Activated CD4-positive, alpha-beta memory T cell treated with anti-CD3 and anti-CD28 coated beads for 36 hours (primary cell): ENCODE data around the gene ADGRG1. TPM values are rescaled to one million over a fixed set of nuclear protein-coding genes. Genes with fewer than 3 reads are reported as not detected.

Experiments used
- CTCF ChIA-PET: fragments of 350-600 bp; sonication (Branson Sonifier 250); formaldehyde crosslinking; loops from one replicate; lab custom pipeline; 2021; ENCODE audit warnings: antibody characterized with exemption, inconsistent platforms; lab: Charles Lee
- POLR2A ChIA-PET: fragments of 350-600 bp; sonication (Branson Sonifier 250); formaldehyde crosslinking; loops from one replicate; lab custom pipeline; 2021; ENCODE audit warnings: antibody characterized with exemption; lab: Charles Lee
- DNase-seq: peaks from one replicate; pipeline ENCODE4 v3.0.0-alpha.2; 2020
- H3K27ac Mint-ChIP-seq: one replicate; pipeline ENCODE4 v1.8.0; 2021; ENCODE audit warnings: mixed read lengths
- H3K27me3 Mint-ChIP-seq: one replicate; pipeline ENCODE4 v1.8.0; 2021; ENCODE audit warnings: mixed read lengths
- H3K36me3 Mint-ChIP-seq: one replicate; pipeline ENCODE4 v1.8.0; 2021; ENCODE audit warnings: mixed read lengths
- H3K4me1 Mint-ChIP-seq: one replicate; pipeline ENCODE4 v1.8.0; 2021; ENCODE audit warnings: low read depth, mixed read lengths
- H3K4me3 Mint-ChIP-seq: one replicate; pipeline ENCODE4 v1.8.0; 2021; ENCODE audit warnings: mild to moderate bottlenecking, mixed read lengths
- H3K9me3 Mint-ChIP-seq: one replicate; pipeline ENCODE4 v1.8.0; 2021; ENCODE audit warnings: mixed read lengths
- intact Hi-C: fragments of 100-400 bp; cut with micrococcal nuclease; formaldehyde crosslinking; loops from one replicate; pipeline ENCODE4 v1.15.1; 2023
- total RNA-seq, 2 experiments: library from RNA; stranded (reverse); gene quantifications; one replicate each; pipeline ENCODE4 v1.2.3, GENCODE V29; 2021

Gene ADGRG1
- total RNA-seq, 2 experiments from 2014 or later: 4.7 to 6.0 TPM

- ChIA-PET POLR2A (no interaction called here), CTCF (interaction anchor here (1.2 to 6.3 kb wide), 4 partner anchors 10 to 46 kb away, joined by 3 to 45 read pairs (median 10); partner anchors contain the start of gene ADGRG1)
- Mint-ChIP-seq H3K4me1 (no peaks in the 10 kb centered on the region), H3K9me3 (no peaks in the 10 kb centered on the region), H3K27me3 (peaks cover 18% of the 10 kb centered on the region), H3K27ac (no peak overlapping the region), H3K4me3 (no peak overlapping the region), H3K36me3 (no peaks in the 10 kb centered on the region)
- intact Hi-C loops: no loop called here
- no peak for DNase-seq
Observed at GRCh38 chr16:57637965-57638364, 9.5 kb downstream of the ADGRG1 start.

GRCh38 chr16:57638381-57638780 lies 10.0 kb downstream of the ADGRG1 start:
- Mint-ChIP-seq H3K9me3 (no peaks in the 10 kb centered on the region), H3K27ac (no peak overlapping the region), H3K36me3 (no peaks in the 10 kb centered on the region), H3K27me3 (peaks cover 18% of the 10 kb centered on the region), H3K4me3 (no peak overlapping the region), H3K4me1 (no peaks in the 10 kb centered on the region)
- DNase-seq: no peak
- POLR2A ChIA-PET: no interaction called here
- CTCF ChIA-PET: interaction anchor here (1.2 to 6.3 kb wide), 4 partner anchors 10 to 47 kb away, joined by 3 to 45 read pairs (median 10); partner anchors contain the start of gene ADGRG1
- intact Hi-C loops: no loop called here

DNA sequence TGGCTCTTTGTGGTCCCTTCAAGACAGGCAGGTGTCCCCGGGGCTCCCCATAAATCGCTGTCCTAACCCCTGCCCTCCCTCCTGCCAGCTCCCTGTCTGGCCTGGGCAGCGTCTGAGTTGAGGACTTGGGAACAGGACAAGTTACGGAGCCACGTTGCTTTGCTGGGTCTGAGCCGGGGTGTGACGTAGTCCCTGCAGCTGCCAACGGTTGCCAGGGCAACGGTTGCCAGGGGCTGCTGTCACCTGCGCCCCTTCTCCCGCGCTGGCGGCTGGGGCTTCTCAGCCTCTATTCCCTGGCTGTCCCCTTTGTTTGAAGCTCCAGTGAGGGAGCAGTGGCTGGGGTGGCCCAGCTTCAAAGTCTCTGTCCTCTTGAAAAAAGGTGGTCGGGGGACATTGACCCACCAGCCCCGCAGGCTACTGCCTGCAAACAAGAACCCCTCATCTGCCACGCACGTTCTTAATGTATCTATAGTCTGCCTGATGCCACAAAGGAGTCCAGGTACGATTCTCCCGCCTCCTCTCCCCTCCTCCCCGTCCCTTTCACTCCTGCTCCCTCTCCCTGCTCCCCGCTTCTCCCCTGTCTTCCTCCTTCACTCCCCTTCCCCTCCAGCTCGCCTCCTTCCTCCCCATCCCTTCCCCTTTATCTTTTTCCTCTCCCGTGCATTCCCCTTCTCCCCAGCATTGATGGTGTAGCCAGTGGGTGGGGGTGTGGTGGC lies 10.9 kb downstream of the ADGRG1 start:
- no peaks in the 10 kb centered on the region for H3K9me3 Mint-ChIP-seq
- no peak overlapping the region for H3K4me3 Mint-ChIP-seq
- CTCF ChIA-PET: interaction anchor here (0.7 to 6.3 kb wide), 6 partner anchors 9 to 63 kb away, joined by 3 to 45 read pairs (median 7); no protein-coding TSS in a partner anchor
- DNase-seq: peak; percentile 14
- intact Hi-C loops: no loop called here
- no peak overlapping the region for H3K27ac Mint-ChIP-seq
- H3K36me3 Mint-ChIP-seq: no peaks in the 10 kb centered on the region
- POLR2A ChIA-PET: no interaction called here
- H3K4me1 Mint-ChIP-seq: no peaks in the 10 kb centered on the region
- peaks cover 18% of the 10 kb centered on the region for H3K27me3 Mint-ChIP-seq

GRCh38 chr16:57640185-57640584 lies 11.8 kb downstream of the ADGRG1 start:
- H3K4me3 Mint-ChIP-seq: no peak overlapping the region
- POLR2A ChIA-PET: no interaction called here
- H3K9me3 Mint-ChIP-seq: no peaks in the 10 kb centered on the region
- intact Hi-C loops: no loop called here
- H3K4me1 Mint-ChIP-seq: no peaks in the 10 kb centered on the region
- H3K27ac Mint-ChIP-seq: no peak overlapping the region
- H3K27me3 Mint-ChIP-seq: peaks cover 18% of the 10 kb centered on the region
- CTCF ChIA-PET: interaction anchor here (0.8 to 6.3 kb wide), 5 partner anchors 8 to 64 kb away, joined by 4 to 45 read pairs (median 9); no protein-coding TSS in a partner anchor
- DNase-seq: no peak
- H3K36me3 Mint-ChIP-seq: no peaks in the 10 kb centered on the region

GRCh38 chr16:57640612-57641011 lies 12.2 kb downstream of the ADGRG1 start:
- ChIA-PET CTCF (interaction anchor here (2.7 to 4.4 kb wide), 2 partner anchors 49 to 64 kb away, joined by 9 to 15 read pairs; no protein-coding TSS in a partner anchor), POLR2A (no interaction called here)
- H3K9me3 Mint-ChIP-seq: no peaks in the 10 kb centered on the region
- no peaks in the 10 kb centered on the region for H3K4me1 Mint-ChIP-seq
- DNase-seq: no peak
- no peak overlapping the region for H3K27ac Mint-ChIP-seq
- intact Hi-C loops: no loop called here
- no peaks in the 10 kb centered on the region for H3K36me3 Mint-ChIP-seq
- H3K27me3 Mint-ChIP-seq: peaks cover 16% of the 10 kb centered on the region
- H3K4me3 Mint-ChIP-seq: no peak overlapping the region

GRCh38 chr16:57642160-57643135 lies 14.0 kb downstream of the ADGRG1 start:
- H3K4me1 Mint-ChIP-seq: no peaks in the 10 kb centered on the region
- intact Hi-C loops: no loop called here
- CTCF ChIA-PET: interaction anchor here (0.8 to 1.0 kb wide), 2 partner anchors 7 to 52 kb away, joined by 3 to 4 read pairs; no protein-coding TSS in a partner anchor
- POLR2A ChIA-PET: interaction anchor here (1.2 kb wide), 1 partner anchor 66 kb away, joined by 4 read pairs; no protein-coding TSS in a partner anchor
- H3K27ac Mint-ChIP-seq: no peak overlapping the region
- H3K9me3 Mint-ChIP-seq: no peaks in the 10 kb centered on the region
- peaks cover 8% of the 10 kb centered on the region for H3K27me3 Mint-ChIP-seq
- DNase-seq: no peak
- no peak overlapping the region for H3K4me3 Mint-ChIP-seq
- no peaks in the 10 kb centered on the region for H3K36me3 Mint-ChIP-seq

DNA sequence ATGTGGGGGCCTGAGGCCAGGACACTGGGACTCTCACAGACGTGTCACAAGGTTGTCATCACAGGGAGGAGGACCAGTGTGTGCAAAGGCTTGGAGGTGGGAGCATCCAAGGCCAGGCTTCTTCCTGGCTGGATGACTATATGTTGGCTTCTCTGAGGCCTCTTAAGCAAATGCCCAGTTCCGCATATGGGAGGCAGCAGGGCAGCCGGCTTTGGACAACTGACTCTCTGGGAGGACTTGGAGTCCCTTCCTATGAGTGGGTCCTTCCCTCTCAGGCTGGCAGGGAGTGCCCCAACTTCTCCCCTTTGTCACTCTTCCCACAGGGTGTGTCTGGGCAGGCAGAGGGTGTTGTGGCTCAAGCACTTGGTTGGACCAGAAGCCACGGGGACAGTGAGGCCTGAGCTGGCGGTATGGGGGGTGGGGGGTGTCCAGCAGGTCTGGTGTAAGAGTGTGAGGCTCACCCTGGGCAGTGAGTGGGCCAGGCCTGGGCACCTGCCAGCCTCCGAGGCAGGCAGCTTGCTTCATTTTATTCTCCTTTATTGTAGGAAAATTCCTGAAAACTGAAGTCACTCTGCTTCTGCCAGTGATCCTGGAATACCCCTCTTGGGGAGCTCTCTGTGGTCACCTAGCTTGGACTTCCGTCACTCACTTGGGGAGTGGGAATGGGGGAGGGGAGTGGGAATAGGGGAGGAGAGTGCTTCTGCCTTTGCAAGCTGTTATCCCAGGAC lies 14.9 kb downstream of the ADGRG1 start:
- H3K36me3 Mint-ChIP-seq: no peaks in the 10 kb centered on the region
- H3K4me3 Mint-ChIP-seq: no peak overlapping the region
- intact Hi-C loops: no loop called here
- peaks cover 3% of the 10 kb centered on the region for H3K27me3 Mint-ChIP-seq
- ChIA-PET POLR2A (interaction anchor here (1.2 kb wide), 1 partner anchor 67 kb away, joined by 4 read pairs; no protein-coding TSS in a partner anchor), CTCF (interaction anchor here (1.0 to 1.3 kb wide), 3 partner anchors 15 to 67 kb away, joined by 3 to 6 read pairs (median 3); partner anchors contain the start of gene ADGRG1)
- no peaks in the 10 kb centered on the region for H3K9me3 Mint-ChIP-seq
- H3K27ac Mint-ChIP-seq: no peak overlapping the region
- peaks cover 6% of the 10 kb centered on the region for H3K4me1 Mint-ChIP-seq
- DNase-seq: no peak

GRCh38 chr16:57643910-57644309 lies 15.5 kb downstream of the ADGRG1 start:
- Mint-ChIP-seq H3K27me3 (peaks cover 2% of the 10 kb centered on the region), H3K4me1 (peaks cover 11% of the 10 kb centered on the region), H3K4me3 (no peak overlapping the region), H3K9me3 (no peaks in the 10 kb centered on the region), H3K27ac (no peak overlapping the region), H3K36me3 (no peaks in the 10 kb centered on the region)
- no peak for DNase-seq
- intact Hi-C loops: no loop called here
- POLR2A ChIA-PET: interaction anchor here (1.2 kb wide), 1 partner anchor 67 kb away, joined by 4 read pairs; no protein-coding TSS in a partner anchor
- CTCF ChIA-PET: interaction anchor here (1.0 to 1.3 kb wide), 3 partner anchors 15 to 68 kb away, joined by 3 to 6 read pairs (median 3); partner anchors contain the start of gene ADGRG1

GRCh38 chr16:57644383-57645014 lies 16.1 kb downstream of the ADGRG1 start:
- peaks cover 2% of the 10 kb centered on the region for H3K27me3 Mint-ChIP-seq
- CTCF ChIA-PET: interaction anchor here (1.0 to 8.6 kb wide), 4 partner anchors 16 to 68 kb away, joined by 3 to 250 read pairs (median 4); partner anchors contain the start of gene ADGRG1
- DNase-seq: no peak
- intact Hi-C loops: loop anchor here (5.0 kb wide), 1 partner anchor 227 kb away; no protein-coding TSS in a partner anchor
- H3K27ac Mint-ChIP-seq: no peak overlapping the region
- no peaks in the 10 kb centered on the region for H3K36me3 Mint-ChIP-seq
- no peaks in the 10 kb centered on the region for H3K9me3 Mint-ChIP-seq
- POLR2A ChIA-PET: no interaction called here
- peaks cover 15% of the 10 kb centered on the region for H3K4me1 Mint-ChIP-seq
- H3K4me3 Mint-ChIP-seq: no peak overlapping the region

DNA sequence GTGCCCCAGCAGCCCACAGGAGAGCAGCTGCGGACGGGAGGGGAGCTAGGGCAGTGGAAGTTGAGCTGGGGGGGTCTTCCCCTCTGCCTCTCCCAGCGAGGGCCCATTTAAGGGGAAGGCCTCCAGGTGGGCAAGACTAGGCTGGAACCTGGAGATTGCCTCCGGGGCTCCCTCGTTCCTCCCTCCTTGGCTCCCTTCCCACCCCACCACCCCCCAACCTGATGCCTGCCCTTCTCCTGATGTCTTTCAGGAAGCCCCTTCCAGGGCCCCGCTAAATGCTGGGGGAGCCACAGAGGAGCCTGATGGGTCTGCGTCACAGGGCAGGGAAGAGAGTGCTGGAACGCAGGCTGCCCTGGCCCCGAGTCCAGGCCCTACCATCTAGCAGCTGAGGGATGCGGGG lies 16.7 kb downstream of the ADGRG1 start:
- Mint-ChIP-seq H3K27ac (no peak overlapping the region), H3K4me3 (no peak overlapping the region), H3K27me3 (no peaks in the 10 kb centered on the region), H3K36me3 (no peaks in the 10 kb centered on the region), H3K9me3 (no peaks in the 10 kb centered on the region), H3K4me1 (peaks cover 15% of the 10 kb centered on the region)
- ChIA-PET POLR2A (no interaction called here), CTCF (interaction anchor here (7.6 to 8.6 kb wide), 2 partner anchors 48 to 69 kb away, joined by 197 to 250 read pairs; no protein-coding TSS in a partner anchor)
- DNase-seq: no peak
- intact Hi-C loops: loop anchor here (5.0 kb wide), 1 partner anchor 228 kb away; no protein-coding TSS in a partner anchor
